ENCODE results near the gene FAH.

Gene FAH

DNA sequence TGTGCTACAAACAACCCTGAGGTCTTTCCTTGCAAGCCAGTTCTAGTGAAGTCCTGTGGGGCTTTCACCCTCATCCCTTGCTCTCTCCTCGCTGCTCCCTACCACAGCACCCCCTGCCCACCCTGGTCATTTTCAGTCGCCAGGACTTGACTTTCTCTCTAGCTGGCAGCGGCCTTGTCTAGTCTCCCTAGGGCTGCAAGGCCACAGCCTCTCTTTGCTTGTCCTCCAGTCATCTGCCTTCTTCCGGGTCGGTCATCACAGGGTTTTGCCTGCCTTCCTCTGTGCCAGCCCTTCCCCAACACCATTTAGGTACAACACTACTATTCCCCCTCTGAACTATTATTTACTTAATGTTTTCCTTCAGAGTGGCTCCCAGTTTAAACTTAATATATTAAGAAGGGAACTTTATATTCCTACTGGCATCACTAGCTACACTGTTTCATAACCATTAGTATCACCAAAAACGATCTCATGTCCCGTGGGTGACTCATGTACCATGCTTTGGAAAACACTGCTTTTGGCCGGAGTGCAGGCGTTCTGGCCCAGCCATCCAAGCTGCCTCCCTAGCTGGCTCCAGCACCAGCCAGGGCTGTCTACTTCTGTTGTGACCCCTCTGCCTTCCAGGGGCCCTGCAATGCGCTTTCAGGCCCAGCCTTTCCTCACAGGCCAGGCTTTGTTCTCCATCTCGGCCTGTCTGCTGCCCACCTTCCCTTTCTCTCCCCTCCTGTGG is 21.4 kb downstream of the FAH start:
- DNase-seq: no peak

DNA sequence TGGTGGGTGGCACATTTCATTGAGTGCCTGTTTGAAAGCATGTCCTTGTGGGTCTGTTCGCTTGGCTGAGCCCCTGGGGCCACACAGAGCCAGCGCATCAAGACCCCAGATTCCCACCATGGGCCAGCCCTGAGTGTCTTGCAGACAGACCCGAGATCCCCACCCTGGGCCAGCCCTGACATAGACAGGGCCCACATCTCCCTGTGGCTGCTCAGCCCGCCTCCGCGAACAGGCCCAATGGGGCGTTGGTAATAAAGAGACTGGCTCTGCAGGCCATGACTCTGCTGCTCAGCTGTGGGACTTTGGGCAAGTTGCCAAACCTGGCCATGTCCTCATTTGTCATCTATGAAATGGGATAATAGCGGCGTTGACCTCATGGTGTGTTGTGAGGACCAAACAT is 22.6 kb downstream of the FAH start:
- no peak for DNase-seq

DNA sequence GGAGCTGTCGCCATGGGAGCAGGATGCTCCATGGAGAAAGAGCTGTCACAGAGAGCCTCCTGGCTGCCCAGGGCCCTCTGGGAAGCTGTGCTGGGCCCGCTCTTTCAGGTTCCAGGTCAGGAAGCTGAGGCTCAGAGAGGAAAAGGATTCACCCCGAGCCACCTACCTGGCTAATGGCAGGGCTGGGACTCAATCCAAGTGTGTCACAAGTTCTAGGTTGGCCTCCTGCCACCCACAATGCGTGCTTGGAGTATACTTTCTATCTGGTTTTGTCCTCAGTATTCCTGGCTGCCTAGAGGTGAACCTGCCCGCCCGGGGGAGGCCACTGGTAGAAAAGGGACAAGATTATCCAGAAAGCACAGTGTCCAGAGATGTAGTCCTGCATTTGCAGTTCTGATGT is 23.6 kb downstream of the FAH start:
- no peak for DNase-seq

- DNase-seq: no peak
Measured at GRCh38 chr15:80177156-80177555, 24.4 kb downstream of the FAH start.

DNA sequence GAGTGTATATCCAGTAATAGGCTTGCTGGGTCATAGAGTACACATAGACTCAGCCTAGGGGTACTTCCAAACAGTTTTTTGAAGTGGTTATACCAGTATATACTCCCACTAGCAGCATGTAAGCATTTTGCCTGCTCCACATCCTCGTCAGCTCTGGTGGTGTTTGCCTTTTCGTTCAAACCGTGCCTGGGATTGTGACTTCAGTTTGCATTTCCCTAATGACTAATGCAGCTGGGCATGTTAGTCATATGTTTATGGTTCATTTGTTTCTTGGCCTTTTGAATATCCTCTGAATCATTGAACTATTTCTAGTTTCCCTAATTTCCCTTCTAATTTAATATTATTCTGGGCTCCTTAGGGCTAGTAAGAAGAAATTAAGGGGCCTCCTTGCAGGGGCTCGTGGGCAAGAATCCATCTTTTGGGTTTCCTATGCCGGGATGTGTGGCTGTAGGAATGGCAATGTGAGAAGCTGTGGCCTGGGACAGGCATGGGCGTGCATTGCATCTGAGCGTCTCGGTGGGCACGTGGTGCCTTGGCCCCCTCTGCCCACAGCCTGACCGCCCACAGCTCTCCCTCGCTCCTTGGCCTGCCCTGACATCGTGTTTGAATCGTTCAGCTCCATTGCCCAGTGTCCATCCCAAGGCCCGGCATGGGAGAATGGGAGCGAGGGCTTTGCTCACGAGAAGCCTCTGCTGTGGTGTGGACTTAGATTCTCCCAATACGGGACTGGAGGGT is 26.4 kb downstream of the FAH start:
- DNase-seq: no peak

- DNase-seq: no peak
Measured at GRCh38 chr15:80179935-80180334, 27.1 kb downstream of the FAH start.

GRCh38 chr15:80180468-80180867 is 27.7 kb downstream of the FAH start:
- no peak for DNase-seq

DNA sequence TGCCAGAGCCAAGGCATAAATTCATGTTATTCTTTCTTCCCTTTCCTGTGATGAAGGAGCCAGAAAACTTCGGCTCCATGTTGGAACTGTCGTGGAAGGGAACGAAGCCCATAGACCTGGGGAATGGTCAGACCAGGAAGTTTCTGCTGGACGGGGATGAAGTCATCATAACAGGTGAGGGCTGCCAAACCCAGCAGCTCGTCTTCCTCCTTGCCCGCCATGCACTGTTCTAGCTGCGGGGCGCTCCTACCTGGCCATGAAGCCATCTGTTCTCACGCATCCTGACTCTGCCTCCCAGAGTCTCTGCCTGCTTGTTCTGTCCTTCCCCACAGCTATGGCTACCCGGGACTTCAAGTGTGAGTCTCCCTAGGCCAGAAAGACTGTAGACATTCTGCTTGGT is 28.2 kb downstream of the FAH start:
- no peak for DNase-seq

DNA sequence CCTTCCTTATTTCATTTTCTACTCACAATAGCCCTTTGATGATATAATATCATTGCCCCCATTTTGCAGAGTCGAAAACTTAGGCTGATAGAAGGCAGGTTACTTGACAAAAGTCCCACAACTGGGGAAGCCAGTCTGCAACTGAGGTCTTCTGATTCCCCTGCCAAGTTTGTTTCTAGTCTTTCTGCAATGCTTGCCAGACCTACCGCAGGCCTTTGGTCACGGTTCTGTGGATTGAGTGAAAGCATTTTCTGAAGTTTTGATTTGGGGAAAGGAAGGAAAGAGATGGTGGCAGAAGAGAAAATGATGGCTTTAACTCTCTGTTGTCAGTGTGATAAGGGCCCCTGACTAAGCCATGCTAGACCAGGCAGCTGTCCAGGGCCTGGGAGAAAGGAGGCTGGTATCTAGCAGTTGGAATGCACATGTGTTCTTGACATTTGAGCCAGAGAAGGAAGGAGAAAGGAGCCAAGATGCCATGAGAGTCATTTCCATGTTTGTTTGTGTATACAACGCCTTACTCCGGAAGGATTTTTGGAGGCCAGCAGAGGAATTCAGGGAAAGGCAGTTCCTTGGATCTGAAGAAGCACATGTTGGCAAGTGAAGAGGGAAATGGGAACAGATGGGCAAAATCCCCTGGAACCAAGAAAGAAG is 29.9 kb downstream of the FAH start:
- DNase-seq: no peak

DNA sequence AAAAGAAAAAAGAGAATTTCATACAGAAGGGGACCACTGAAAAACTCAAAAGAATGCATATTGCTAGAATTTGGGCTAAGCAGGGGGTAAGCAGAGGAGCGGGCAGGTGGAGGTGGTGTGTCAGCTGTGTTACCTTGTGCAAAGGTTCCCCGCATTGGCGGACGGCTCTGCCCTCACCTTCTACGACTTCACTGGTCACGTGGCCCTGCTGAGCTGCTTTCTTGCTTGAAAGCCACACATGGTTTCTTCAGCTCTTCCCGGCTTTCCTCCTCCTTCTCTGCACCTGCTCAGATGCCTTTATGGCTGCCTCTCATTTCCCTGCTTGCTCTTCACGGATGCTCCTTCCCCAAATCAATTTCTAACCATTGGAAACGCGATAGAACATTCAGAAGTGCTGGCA is 30.5 kb downstream of the FAH start:
- no peak for DNase-seq

DNA sequence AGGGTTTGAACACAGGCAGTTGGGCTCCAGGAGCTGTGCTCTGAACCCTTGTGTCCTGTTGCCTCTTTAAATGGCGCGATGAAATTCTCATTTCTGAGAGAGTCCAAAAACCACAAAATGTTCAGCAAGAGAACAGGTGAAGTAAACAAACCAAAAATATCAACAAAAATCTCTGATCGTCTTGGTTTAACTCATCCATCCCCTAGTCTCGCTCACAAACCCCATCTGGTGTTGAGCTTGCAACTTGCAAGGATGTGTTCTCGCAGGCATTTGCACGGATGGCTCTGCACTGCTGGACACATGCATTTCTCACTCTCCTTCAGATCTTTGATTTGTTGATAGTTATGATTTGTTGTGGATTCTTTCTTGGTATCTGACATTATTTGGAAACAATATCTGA is 31.1 kb downstream of the FAH start:
- no peak for DNase-seq

DNA sequence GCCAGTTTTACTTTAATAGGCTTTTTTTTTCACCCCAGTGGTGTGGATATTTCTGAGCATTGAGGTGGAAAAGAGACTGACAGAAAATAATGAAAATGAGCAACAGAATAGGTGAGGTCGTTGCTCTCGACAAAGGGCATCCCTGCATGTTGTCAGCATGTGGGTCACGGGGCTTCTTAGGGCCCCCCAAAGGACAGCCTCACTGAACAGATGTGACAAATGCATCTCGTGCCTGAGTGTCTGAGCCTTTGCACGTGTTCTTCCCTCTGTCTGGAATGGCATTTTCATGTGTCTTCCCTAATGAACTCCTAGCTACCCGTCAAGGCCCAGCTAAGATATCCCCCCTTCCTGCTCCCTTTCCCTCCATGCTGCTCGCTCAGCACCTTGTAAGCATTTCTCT is 31.8 kb downstream of the FAH start:
- DNase-seq: no peak

GRCh38 chr15:80185152-80185551 is 32.4 kb downstream of the FAH start:
- no peak for DNase-seq

DNA sequence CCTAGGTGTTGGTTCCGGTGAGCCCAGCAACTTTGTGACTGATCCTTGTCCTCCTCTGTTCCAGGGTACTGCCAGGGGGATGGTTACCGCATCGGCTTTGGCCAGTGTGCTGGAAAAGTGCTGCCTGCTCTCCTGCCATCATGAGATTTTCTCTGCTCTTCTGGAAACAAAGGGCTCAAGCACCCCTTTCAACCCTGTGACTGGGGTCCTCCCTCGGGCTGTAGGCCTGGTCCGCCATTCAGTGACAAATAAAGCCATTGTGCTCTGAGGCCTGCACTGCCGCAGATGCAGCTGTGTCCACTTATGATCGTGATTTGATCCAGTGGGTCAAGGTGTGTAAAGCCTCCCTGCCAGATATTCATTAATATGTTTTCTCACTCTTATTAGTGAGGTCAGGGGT is 33.3 kb downstream of the FAH start:
- DNase-seq: no peak

DNA sequence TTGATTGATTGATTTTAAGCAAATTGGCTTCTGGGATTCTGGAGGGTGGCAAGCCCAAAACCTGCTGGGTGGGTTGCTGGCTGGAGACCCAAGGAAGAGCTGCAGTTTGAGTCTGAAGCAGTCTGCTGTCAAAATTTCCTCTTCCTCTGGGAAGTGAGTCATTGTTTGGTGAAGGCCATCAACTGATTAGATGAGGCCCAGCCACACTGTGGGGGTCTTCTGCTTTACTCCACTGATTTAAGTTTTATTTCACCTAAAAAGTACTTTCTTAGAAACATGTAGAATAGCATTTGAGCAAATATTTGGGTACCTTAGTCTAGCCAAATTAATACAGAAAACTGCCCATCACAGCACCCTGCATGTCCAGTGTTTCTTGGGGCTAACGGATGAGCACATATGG is 33.8 kb downstream of the FAH start:
- no peak for DNase-seq

GRCh38 chr15:80188251-80188650 is 35.5 kb downstream of the FAH start:
- DNase-seq: no peak

DNA sequence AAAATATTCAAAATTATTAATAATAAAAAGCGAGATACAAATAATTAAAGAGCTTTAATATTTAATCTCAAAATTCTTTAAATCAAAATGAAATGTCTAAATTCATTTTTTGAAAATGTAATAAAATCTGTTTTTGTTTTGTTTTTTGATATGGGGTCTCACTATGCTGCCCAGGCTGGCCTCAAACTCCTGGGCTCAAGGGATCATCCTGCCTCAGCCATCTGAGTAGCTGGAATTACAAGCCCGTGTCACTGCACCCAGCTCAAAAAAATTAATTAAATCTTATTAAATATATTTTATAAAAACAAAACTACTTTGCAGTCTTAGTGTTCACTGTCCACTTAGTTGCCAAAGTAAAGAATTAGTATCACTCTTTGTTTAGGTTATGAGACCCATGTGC is 38.4 kb downstream of the FAH start:
- DNase-seq: no peak

- no peak for DNase-seq
Measured at GRCh38 chr15:80191897-80192595, 39.2 kb downstream of the FAH start.

GRCh38 chr15:80194186-80194585 is 41.4 kb downstream of the FAH start:
- DNase-seq: no peak

GRCh38 chr15:80194914-80195313 is 42.1 kb downstream of the FAH start:
- DNase-seq: no peak

DNA sequence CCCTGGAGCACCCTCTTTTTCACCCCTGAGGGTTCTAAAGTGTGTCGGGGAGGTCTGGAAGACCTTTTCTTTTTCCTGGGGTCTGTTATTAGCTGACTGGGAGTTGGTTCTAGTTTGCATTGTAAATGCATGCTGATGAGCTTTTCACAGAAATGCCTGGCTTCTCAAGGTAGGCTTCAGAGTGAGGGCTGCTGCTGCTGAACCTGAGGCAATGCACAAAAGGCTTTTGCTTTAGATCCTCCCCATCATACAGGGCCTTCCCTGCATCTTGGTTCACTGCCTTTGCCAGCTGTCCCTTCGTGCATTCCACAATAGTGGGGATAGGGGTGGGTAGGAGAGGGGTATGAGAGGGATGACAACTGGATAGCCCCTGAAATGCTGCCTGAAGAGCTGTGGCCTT is 46.6 kb downstream of the FAH start:
- DNase-seq: no peak

- no peak for DNase-seq
Measured at GRCh38 chr15:80199869-80200268, 47.1 kb downstream of the FAH start.

DNA sequence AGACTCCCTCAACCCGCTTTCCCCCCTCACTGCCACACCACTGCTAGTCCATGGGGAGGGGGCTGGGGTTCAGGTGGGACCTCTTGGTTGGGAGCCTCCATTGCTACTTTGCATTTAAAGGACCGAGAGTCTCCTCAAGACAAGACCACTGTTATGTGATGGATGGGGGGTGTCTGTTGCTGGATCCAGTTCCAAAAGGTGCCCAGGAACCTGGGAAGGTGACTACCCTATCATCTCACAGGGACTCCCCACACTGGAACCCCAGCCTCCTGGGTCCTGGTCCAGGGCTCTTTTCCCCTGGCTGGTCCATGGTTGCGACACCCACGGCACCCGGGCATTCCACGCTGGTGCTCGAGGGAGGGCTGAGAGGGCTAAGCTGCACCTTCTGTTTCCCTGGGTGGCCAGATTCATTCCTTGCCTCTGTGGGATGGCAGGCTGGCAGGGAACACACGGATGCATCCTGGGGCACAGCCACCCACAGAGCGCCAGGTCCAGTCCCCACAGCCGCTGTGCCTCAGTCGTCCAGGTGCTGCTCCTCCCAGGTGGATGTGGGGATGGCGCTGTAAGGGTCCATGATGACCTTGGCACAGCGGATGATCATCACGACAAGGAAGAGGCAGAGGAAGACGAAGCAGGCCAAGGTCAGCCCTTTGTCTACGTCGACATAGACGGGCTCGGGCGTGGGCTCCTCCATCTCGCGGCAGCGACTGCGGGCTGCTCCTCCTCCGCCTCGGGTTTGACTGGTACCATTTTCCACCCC is 48.6 kb downstream of the FAH start:
- no peak for DNase-seq

All from stimulated activated CD4-positive, alpha-beta T cell treated with anti-CD3 and anti-CD28 coated beads, Interleukin-4, amount 100 ng/mL, for 1 hour (primary cell).